Activated CD4-positive, alpha-beta T cell treated with anti-CD3 and anti-CD28 coated beads for 24 hours (primary cell): ENCODE measurements around the gene ANTXR1.

ENCODE experiments used
- DNase-seq, 2 donors: peaks; one replicate each; pipeline ENCODE4 v3.0.0-alpha.2; 2020; ENCODE audit warnings: low read depth in 2 of 2

ANTXR1 gene

DNA sequence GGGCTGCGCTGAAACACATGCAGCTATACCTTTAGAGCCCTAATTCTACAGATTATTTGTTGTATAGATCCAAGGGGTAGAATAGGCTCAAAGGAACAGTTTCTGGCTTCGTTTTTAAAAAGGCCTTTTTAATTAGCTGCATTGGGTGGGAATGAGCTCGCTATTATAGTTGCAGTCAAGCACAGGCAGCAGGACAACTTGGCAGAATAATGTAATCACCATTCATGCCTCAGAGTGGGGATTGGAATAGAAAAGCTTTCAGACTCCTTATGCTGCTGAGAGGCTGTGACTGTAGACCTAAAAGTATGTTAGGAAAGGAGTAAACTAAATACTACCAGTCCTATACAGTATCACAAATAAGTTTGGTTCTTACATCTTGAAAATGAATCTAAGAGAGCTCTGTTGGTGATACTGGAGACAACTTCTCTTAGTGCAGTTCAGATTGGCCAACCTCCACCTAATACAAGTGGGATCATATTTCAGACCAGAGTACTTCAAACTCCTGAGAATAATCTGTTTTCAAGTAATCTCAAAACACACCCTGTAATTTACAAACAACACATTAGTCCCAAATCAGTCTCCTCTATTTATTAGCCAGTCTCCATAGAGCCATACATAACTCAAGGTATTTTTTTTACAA is 121.4 kb downstream of the ANTXR1 start:
- DNase-seq, result no peak

DNA sequence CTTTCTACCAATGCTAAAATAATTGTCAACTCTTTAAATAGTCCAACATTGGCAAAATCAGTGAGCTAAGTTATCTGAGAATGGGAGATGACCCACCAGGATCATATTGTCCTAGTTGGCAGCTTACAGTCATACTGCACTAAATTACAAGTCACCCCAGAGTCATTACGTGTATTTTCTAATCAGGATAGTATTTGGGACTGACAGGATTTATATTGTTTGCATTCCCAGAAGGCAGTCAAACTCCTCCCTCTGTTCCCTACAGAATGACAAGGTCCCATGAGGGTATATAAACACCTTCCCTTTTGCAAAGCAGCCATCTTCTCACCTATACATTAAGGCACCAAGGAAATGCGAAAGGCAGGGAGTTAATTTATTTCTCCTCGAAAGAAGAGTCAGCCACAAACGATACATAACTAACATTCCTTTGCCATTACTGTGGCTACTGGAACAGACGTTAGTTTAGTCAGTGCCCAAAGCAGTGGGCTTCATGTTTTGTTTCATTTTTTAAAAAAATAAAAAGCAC is 125.3 kb downstream of the ANTXR1 start:
- no peak for DNase-seq

DNA sequence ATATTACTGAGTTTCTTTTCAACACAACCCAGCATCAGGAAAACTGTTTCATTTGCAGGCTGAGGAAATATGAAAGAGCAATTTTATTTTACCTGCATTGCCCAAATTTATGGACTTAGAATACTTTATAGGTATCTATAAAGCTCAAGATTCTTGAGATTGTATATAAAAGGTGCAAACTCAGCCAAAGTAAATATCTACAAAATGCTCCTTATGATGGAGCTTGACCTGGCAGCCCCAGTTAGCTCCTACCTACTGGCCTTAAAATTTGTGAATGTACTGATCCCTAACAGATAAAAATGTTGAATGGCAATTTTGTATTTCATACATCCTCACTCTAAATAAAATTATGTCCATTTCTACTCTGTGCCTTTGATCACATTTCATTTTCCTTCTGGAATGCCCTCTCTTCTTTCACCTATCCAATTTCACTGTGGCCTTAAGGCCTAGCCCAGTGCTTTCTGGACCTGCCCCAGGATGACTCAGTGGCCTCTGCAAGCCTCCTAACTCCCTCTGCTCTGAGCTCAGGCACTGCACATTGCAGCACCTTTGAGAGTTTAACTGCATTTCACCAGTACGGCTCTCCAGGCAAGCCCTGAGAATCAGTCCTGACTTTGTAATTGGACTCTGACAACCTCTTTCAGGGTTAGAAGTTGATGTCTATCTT is 125.9 kb downstream of the ANTXR1 start:
- no peak for DNase-seq

DNA sequence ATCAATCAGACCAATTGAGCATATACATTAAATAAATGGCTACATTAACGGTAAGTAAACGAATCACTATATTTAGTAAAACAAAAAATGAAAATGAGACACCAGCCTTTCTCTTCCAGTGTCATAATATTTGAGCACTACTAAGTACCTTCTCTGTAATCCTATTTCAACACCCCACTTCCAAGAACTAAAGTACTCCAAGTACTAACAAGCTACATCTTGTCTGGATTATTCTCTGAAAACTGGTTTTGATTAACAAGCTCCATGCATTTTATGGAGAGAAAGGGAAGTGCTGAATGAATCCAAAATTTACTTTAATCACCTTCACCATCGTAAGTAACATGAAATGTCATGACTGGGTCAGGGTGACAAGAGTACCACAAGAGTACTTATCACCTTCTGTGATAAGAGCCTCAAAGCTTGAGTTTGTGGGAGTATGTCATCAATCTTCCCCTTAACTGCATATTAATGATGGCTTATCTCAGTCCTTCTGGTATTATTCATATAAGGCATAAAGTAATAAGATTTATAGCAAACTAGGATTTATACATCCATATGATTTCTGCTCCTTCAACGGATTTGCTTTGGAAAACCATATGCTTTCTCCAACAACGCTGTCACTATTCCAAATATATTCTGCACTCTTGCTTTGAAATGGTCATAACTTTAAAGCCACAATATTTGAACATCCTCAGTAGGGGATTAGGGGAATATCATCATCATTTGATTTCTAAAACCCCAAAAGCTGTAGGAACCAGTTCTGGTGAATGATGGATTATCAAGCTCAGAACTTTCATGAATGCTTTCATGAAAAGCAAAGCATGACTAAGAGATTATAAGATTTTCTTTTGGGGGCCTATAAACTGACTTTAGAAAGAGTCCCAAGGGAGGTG is 127.0 kb downstream of the ANTXR1 start:
- no peak for DNase-seq

DNA sequence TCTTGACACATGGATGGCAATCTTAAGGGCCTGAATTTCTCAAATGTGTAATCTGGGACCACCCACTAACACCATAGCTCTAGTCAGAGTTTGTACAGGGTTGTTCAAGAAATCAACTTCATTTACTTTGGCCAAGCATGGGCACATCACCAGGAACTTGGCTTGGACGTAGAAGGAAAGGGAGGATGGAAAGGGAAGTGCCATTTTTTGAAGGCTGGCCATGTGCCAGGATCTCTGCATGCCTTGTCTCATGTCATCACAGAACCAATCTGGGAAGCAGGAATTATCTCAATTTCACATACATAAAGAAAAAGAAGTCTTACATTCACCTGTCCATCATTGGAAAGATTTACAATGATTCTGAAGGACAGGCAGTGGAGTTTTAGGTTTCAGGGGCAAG is 128.1 kb downstream of the ANTXR1 start:
- DNase-seq, result no peak

DNA sequence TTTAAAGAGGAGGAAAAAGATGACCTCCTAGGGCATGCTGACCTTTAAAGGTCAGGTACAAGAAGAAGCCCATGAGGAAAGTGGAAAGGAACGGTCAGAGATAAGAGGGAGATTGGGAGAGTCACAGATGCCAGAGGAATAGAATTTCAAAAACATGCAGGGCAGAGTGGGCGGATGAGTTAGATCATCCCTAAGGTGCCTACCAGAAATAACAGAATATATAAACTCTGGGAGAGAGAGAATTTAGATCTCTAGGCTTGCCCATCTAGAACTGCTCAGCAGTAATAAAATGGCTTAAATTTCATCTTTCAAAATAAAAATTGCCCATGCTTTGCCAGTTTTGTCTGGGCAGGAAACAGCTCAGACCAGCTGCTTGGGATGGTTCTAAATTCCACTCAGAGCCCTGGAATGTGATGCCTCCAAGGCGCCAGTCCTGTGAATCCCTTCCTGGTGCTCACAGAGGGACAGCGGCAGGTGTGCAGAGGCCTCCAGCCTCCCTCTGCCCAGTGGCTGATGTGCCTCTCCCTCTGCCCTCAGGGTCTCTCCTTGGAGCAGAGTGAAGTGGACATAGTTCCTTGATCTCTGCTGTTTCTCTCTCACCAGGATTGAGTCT is 130.9 kb downstream of the ANTXR1 start:
- no peak for DNase-seq

DNA sequence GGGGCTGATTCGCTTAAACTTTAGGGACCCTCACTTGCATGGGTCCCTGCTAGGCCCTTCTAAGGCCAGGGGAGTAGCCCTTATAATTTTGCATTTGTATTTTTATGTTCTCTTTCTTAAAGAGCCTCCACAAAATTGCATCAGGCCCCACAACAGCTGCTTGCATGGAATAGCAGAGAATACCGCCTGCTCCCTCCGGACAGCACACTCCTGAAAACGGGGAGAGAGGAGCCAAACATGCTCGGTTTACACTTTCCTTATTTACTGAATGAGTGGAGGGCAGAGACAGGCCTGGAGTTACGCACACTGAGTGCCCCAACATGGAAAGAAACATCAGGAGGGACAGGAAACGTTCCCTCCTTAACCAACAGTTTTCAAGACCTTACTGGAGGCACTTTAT is 132.2 kb downstream of the ANTXR1 start:
- DNase-seq, result no peak

DNA sequence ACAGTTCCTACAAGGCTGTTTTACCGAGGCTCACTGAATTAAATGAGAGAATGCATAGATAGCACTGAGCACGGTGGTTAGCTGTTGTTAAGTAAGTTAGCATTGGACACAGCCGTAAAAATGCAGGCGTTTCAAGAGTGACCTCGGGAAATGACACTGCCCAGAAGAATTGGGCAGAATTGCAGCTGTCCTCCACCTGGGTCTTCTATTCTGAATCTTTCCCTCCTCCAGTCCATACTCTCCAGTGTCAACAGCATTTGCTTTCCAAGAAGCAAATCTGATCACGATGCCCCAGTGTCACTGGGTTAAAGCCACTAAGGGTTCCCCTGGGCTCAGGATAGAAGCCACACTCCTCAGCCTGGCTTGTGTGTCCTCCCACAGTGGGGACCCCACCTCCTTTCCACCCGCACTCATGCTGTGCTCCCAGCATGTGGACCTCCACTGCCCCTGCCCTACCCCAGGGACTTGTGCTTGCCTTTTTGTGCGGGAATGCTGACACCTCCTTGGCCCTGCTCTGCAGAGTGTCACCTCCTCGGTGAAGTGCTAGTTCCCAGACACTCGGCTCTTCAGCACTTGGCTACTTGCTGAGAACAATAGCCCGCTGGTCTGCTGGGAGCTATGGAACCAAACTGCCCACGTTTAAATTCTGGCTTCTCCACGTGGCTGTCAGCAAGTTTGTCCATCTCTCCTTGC is 135.0 kb downstream of the ANTXR1 start:
- no peak for DNase-seq

DNA sequence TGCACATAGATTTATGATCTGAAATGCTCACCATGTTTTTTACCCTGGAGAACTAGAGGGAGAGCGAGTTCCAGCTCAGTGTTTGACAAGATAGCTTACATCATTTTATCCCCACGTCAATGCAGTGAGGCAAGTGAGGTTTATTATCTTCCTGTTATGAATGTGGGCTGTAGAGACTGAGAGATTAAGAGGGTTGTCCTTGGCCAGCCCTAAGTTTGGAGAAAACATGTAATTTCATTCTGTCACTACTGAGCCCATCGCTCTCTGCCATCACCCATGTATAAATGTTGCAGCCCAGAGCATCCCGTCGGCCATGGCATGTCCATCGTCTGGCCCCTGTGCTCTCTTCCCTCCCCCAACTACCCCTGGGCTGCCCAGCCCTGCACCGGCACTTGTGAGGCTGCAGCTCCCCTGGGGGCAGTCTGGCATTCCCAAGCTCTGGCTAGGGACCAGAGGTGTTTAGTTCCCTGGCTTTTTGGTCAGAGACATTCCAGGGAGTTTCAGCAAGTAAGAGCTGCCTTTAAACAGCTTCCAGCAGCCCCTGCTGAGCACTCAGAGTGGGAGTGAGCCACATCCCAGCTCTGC is 136.7 kb downstream of the ANTXR1 start:
- no peak for DNase-seq

DNA sequence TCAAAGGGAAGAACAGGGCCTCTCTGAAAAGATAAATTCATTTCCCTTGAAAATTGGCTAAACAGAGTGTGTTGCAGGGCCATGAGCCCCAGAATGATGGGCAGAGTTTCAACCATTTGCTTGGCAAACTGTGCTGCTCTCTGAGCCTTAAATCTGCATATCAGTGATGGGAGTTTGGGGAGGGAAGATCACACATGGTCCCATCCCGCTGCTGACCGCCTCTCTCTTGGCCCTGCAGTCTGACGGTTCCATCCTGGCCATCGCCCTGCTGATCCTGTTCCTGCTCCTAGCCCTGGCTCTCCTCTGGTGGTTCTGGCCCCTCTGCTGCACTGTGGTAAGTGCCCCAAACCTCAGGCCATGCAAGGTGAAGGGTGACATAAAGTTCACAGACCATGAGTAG is 139.0 kb downstream of the ANTXR1 start:
- no peak for DNase-seq

DNA sequence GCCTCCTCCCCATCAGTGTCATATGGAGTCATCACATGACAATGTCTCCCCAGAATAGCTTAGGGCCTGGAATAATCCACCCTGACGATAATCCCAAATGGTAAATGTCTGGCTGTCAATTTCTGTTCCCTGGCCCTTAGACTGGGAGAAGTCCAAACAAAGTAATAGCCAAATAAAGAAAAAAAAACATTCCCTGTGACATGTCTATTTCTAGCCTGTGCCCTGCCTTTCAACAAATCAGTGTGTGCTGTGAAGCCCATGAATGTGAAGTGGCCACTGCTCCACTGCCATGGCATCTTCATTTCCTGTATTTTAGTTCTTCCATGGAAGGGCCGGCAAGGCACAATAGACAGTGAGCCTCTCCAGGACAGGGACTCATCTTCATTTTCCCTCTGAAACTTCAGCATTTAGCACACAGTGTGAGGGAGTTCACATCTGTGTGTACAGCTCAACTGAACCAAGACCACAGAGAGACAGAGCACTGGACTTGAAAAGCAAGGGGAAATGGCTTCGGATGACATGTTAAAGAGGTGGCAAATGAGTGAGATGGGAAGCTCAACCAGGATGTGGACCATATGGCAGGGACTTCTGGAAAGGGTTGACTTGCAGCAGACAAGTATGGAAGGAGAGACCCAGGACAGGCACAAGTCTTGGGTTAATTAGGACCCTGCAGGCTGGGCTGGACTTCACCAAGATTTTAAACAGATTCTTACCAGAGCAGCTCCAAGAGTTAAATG is 140.0 kb downstream of the ANTXR1 start:
- no peak for DNase-seq

DNA sequence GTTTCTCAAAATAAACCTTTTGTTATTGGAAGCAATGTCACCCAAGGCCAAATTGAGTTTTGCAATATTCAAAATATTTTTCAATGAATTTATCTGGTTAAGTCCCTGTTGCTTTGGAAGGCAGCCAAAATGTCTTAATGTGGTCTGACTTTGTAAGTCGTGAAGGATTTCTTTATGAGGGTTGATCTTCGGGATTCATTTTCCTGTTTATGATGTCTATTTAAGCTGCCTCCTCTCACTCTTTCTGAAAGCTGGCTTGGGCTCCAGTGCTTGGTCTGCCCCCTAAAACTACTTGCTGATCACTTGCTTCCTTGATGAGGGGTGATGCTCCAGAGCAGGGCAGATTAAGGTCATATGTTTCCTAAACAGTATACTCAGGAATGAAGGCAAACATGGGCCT is 141.1 kb downstream of the ANTXR1 start:
- no peak for DNase-seq

DNA sequence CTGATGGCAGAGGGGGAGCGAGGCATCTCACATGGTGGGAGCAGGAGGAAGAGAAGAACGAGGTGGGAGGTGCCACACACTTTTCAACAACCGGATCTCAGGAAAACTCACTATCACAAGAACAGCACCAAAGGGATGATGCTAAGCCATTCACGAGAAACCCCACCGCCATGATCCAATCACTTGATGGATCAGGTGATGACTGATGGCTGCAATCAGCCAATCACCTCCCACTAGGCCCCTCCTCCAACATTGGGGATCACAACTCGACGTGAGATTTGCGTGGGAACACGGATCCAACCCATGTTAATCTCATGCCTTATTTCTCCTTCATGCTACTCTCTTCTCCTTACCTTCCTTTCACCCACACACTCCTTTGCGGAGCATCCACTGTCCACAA is 143.6 kb downstream of the ANTXR1 start:
- DNase-seq, result no peak

DNA sequence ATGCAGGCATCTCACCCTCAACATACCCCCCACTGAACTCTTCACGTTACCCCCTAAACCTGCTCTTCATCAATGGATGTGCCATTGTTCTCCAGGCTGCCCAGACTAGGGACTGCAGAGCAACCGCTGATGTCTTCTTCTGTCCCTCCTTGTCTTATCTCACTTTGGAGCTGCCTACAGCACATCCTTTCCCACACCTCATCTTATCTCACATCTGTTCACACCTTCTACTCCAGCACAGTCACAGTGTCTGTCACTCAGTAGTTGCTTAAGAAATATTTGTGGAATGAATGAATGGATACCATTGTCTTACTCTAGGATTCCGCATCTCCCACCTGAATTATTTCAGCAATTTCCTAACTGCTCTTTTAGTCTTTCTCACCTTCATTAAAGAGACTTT is 144.5 kb downstream of the ANTXR1 start:
- no peak for DNase-seq

DNA sequence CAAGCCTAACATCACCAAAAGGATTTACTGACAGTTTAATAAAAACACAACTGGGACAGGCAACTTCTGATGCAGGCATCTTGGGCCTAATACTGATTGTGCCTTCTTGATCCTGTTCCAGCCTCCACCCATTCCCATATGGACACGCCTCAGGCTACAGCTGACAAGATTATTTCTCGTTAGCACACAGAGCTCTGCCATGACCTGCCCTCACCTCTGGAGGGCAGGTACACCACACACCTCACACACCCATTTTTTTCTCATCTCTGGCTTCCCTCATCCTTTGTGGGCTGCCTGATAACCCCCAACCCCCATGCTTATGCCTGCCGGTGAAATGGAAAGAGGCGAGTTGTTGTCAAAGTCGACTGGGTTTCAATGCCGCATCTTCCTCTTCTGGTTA is 147.0 kb downstream of the ANTXR1 start:
- no peak for DNase-seq

DNA sequence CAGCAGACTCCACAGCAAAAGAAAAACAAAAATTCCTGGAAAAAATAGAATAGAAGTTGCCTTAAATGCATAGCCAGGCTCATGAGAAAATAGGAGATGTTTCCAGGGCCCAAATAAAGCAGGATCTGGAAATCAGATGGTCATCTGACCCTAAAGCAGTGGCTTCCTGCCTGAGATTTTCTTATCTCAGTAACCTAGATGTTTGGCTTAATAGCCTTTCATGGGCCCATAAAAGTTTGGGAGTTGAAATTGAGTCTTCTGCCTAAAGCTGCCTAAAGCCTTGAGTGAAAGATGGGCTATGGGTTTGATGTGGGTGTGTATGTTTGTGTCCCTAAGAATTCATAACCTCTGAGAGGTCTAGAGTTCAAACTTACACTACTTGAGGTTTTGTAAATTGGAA is 149.1 kb downstream of the ANTXR1 start:
- DNase-seq, result no peak

DNA sequence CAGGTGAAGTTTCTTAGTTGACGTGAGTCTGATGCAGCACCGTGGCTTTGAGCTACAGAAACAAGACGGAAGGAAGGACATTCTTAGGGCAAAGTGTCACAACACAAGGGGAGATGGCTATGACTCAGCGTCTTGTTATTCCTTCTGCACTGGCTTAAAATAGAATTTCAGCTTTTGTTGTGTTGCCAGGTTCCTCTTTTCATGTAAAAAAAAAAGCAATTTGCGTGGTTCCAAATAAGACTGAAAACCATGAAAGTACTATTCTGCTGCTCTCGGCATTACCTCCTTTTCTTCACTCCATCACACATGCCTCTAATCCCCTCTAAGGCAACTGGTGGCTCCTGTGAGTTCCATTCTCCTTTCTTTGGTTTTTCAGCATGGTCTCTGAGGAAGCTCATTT is 150.1 kb downstream of the ANTXR1 start:
- no peak for DNase-seq

DNA sequence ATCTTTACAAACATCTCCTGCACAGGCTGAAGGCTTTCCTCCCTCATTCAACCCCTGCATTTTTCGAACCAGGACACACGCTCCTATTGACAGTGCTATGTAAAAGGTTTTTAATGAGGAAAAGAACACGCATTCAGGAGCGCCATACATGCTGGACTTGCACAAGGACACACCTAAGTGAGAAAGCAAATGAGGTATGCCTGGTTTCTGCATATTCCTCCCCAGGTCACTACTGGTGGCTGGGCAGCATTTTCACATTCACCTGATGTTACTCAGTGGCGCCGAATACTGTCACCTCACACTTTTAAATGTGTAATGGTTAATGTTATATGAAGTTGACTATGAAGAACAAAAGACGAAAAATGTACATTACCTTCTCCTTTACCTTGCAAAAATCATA is 150.6 kb downstream of the ANTXR1 start:
- no peak for DNase-seq

DNA sequence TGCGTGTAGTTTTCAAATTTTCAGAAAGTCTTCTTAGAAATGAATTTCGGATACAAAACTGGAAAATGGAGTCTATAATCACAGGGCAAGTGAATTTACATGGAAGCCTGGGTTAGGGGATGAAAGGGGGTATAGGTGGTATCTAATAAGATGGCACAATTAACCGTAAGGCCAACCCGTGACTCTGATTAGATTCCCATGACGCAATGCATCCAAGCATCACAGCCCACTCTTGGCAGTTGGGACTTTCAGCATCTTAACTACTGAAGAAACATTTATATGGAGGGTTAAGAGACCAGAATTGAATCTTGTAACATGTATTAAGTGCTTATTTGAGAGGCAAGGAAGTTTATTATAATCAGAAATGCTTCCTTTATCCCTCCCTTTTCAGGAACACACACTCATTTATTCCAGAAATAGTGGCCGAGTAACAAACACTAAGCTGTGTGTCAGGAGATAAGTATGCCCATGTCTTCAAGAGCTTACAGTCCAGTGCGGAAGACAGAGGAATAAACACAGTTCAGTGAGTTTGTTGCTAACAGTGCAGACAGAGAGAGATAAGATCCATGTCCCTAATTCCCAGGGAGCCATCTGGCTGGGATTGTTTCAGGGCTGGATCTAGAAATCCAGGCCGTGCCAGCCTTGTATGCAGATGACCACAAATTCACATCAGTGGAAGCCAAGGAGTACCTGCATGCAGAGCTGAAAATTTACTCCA is 151.2 kb downstream of the ANTXR1 start:
- DNase-seq, result no peak
